Mammary epithelial cell (primary cell): Measurements from ENCODE around the gene ZNHIT2.

ENCODE experiments used
- EZH2 ChIP-seq: IDR thresholded peaks from 2 replicates; pipeline ENCODE4 v1.6.1; 2012; ENCODE audit warnings: low read length, inconsistent platforms, borderline replicate concordance
- TF ChIP-seq, protein P1 (sequence below), 2 donors: IDR thresholded peaks in 1 of 2; conservative IDR thresholded peaks in 1 of 2; 2 replicates each; pipeline ENCODE4 v1.5.1; 2011 to 2012; ENCODE audit warnings: inconsistent platforms in 2 of 2, low read length in 2 of 2, mild to moderate bottlenecking in 2 of 2, control low read depth in 1 of 2, low read depth in 1 of 2; ENCODE audit not compliant: insufficient read depth in 1 of 2; ENCODE audit errors: extremely low read depth in 1 of 2

DNA sequence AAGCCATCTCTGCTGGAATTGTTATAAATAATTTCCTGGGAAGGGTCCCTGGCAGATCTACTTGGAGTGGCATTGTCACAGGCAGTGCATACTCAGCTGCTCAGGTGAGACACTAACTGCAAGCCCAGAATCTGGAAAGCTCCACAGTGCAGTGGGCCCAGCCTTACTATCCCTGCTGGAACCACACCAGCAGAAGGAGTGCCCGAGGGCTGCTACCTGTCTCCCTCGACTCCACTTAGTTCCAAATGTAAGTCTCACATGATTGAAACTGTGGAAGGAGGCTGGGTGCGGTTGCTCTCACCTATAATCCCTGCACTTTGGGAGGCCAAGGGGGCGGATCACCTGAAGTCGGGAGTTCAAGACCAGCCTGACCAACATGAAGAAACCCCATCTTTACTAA, 31.2 kb upstream of the ZNHIT2 start:
- TF ChIP-seq, protein P1, sequence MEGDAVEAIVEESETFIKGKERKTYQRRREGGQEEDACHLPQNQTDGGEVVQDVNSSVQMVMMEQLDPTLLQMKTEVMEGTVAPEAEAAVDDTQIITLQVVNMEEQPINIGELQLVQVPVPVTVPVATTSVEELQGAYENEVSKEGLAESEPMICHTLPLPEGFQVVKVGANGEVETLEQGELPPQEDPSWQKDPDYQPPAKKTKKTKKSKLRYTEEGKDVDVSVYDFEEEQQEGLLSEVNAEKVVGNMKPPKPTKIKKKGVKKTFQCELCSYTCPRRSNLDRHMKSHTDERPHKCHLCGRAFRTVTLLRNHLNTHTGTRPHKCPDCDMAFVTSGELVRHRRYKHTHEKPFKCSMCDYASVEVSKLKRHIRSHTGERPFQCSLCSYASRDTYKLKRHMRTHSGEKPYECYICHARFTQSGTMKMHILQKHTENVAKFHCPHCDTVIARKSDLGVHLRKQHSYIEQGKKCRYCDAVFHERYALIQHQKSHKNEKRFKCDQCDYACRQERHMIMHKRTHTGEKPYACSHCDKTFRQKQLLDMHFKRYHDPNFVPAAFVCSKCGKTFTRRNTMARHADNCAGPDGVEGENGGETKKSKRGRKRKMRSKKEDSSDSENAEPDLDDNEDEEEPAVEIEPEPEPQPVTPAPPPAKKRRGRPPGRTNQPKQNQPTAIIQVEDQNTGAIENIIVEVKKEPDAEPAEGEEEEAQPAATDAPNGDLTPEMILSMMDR (conservative IDR thresholded peaks at IDR 0.05 in 1 of 2, IDR thresholded peaks at IDR 0.05 in 1 of 2; ENCODE audit: extremely low read depth in 1 of 2, insufficient read depth in 1 of 2, low read depth in 1 of 2, low read length in 2 of 2), result no peak
- TF ChIP-seq EZH2, result no peak
